Activated CD8-positive, alpha-beta T cell treated with anti-CD3 and anti-CD28 coated beads for 36 hours (primary cell): Measurements from ENCODE around the gene ADRB1. TPM values are rescaled to one million over a fixed set of nuclear protein-coding genes. Genes with fewer than 3 reads are reported as not detected.

ENCODE experiments used
- ATAC-seq: fragments of 200-7000 bp; cut with Tn5 transposase; one replicate; pipeline ENCODE4 v1.10.0; 2021; ENCODE audit warnings: mild to moderate bottlenecking, moderate library complexity
- CTCF ChIA-PET: fragments of 350-600 bp; sonication (Branson Sonifier 250); formaldehyde crosslinking; loops from one replicate; lab custom pipeline; 2021; ENCODE audit warnings: antibody characterized with exemption; lab: Charles Lee
- POLR2A ChIA-PET: fragments of 350-600 bp; sonication (Branson Sonifier 250); formaldehyde crosslinking; loops from one replicate; lab custom pipeline; 2021; ENCODE audit warnings: antibody characterized with exemption; lab: Charles Lee
- DNase-seq: peaks from one replicate; pipeline ENCODE4 v3.0.0-alpha.2; 2020
- H3K27ac Mint-ChIP-seq: one replicate; pipeline ENCODE4 v1.8.0; 2021; ENCODE audit warnings: mild to moderate bottlenecking, mixed read lengths
- H3K27me3 Mint-ChIP-seq: one replicate; pipeline ENCODE4 v1.8.0; 2021; ENCODE audit warnings: mixed read lengths
- H3K36me3 Mint-ChIP-seq: one replicate; pipeline ENCODE4 v1.8.0; 2021; ENCODE audit warnings: low read depth, mixed read lengths
- H3K4me1 Mint-ChIP-seq: one replicate; pipeline ENCODE4 v1.8.0; 2021; ENCODE audit warnings: low read depth, mixed read lengths
- H3K4me3 Mint-ChIP-seq: one replicate; pipeline ENCODE4 v1.8.0; 2021; ENCODE audit warnings: mild to moderate bottlenecking, moderate library complexity, mixed read lengths
- H3K9me3 Mint-ChIP-seq: one replicate; pipeline ENCODE4 v1.8.0; 2021; ENCODE audit warnings: mixed read lengths
- CTCF ChIP-seq: fragments of 200-600 bp; IDR thresholded peaks from one replicate; pipeline ENCODE4 v1.8.0; 2022; ENCODE audit warnings: antibody characterized with exemption, mild to moderate bottlenecking
- intact Hi-C: fragments of 100-400 bp; cut with micrococcal nuclease; formaldehyde crosslinking; loops from one replicate; pipeline ENCODE4 v1.10.0; 2022
- total RNA-seq, 2 experiments: library from RNA; stranded (reverse); gene quantifications; one replicate each; pipeline ENCODE4 v1.2.3, GENCODE V29; 2021

ADRB1 gene
- total RNA-seq, 2 experiments from 2014 or later: 0.27 to 0.40 TPM

- Mint-ChIP-seq H3K9me3 (no peaks in the 10 kb centered on the region), H3K36me3 (no peaks in the 10 kb centered on the region), H3K4me1 (peaks cover 17% of the 10 kb centered on the region), H3K4me3 (no peak overlapping the region), H3K27ac (no peak overlapping the region), H3K27me3 (peaks cover 7% of the 10 kb centered on the region)
- intact Hi-C loops: no loop called here
- POLR2A ChIA-PET: interaction anchor here (1.6 kb wide), 1 partner anchor 9 kb away, joined by 5 read pairs; no protein-coding TSS in a partner anchor
- CTCF ChIA-PET: no interaction called here
- no peak for ATAC-seq
- TF ChIP-seq CTCF: no peak
- DNase-seq: no peak
Measured at GRCh38 chr10:114065049-114065435, 21.4 kb downstream of the ADRB1 start.

GRCh38 chr10:114068054-114068707 is 24.5 kb downstream of the ADRB1 start:
- ChIA-PET CTCF (interaction anchor here (1.0 to 1.4 kb wide), 3 partner anchors 8 to 114 kb away, joined by 3 to 4 read pairs (median 3); no protein-coding TSS in a partner anchor), POLR2A (interaction anchor here (1.1 kb wide), 1 partner anchor 15 kb away, joined by 3 read pairs; no protein-coding TSS in a partner anchor)
- DNase-seq: no peak
- Mint-ChIP-seq H3K4me1 (peaks cover 15% of the 10 kb centered on the region), H3K27me3 (peaks cover 5% of the 10 kb centered on the region), H3K27ac (no peak overlapping the region), H3K9me3 (no peaks in the 10 kb centered on the region), H3K4me3 (no peak overlapping the region), H3K36me3 (no peaks in the 10 kb centered on the region)
- TF ChIP-seq CTCF: no peak
- intact Hi-C loops: no loop called here
- no peak for ATAC-seq

GRCh38 chr10:114070710-114071109 is 27.0 kb downstream of the ADRB1 start:
- ChIA-PET POLR2A (no interaction called here), CTCF (interaction anchor here (0.7 to 1.1 kb wide), 2 partner anchors 171 to 272 kb away, joined by 3 to 5 read pairs; no protein-coding TSS in a partner anchor)
- no peak overlapping the region for H3K4me3 Mint-ChIP-seq
- intact Hi-C loops: no loop called here
- no peaks in the 10 kb centered on the region for H3K36me3 Mint-ChIP-seq
- H3K27ac Mint-ChIP-seq: no peak overlapping the region
- H3K9me3 Mint-ChIP-seq: no peaks in the 10 kb centered on the region
- H3K4me1 Mint-ChIP-seq: peaks cover 23% of the 10 kb centered on the region
- no peak for DNase-seq
- no peaks in the 10 kb centered on the region for H3K27me3 Mint-ChIP-seq
- TF ChIP-seq CTCF: no peak
- ATAC-seq: no peak

- intact Hi-C loops: no loop called here
- no peak overlapping the region for H3K4me3 Mint-ChIP-seq
- H3K27ac Mint-ChIP-seq: no peak overlapping the region
- peaks cover 23% of the 10 kb centered on the region for H3K4me1 Mint-ChIP-seq
- no peak for TF ChIP-seq CTCF
- H3K9me3 Mint-ChIP-seq: no peaks in the 10 kb centered on the region
- no peaks in the 10 kb centered on the region for H3K27me3 Mint-ChIP-seq
- POLR2A ChIA-PET: no interaction called here
- ATAC-seq (no peak), DNase-seq (no peak)
- H3K36me3 Mint-ChIP-seq: no peaks in the 10 kb centered on the region
- CTCF ChIA-PET: interaction anchor here (0.7 to 1.1 kb wide), 2 partner anchors 171 to 272 kb away, joined by 3 to 5 read pairs; no protein-coding TSS in a partner anchor
Measured at GRCh38 chr10:114071178-114071577, 27.5 kb downstream of the ADRB1 start.
